GM18508 (cell line): Measurements from ENCODE around the gene VEZF1.

ENCODE experiments used
- ATAC-seq: cut with Tn5 transposase; IDR thresholded peaks from one replicate; pipeline ENCODE4 v1.9.1; 2021; ENCODE audit warnings: moderate number of reproducible peaks; ENCODE audit not compliant: insufficient read depth, unreplicated experiment

The VEZF1 gene

GRCh38 chr17:57935833-57936807, 51.9 kb downstream of the VEZF1 start:
- ATAC-seq, result no peak

- ATAC-seq, result no peak
These were observed 56.4 kb downstream of the VEZF1 start for GRCh38 chr17:57931488-57932137.

- ATAC-seq, result no peak
These were observed 57.8 kb downstream of the VEZF1 start for GRCh38 chr17:57930239-57930638.

GRCh38 chr17:57929386-57929785, 58.7 kb downstream of the VEZF1 start:
- no peak for ATAC-seq

- no peak for ATAC-seq
These were observed 59.1 kb downstream of the VEZF1 start for GRCh38 chr17:57928928-57929327.

GRCh38 chr17:57927048-57927723, 60.9 kb downstream of the VEZF1 start:
- no peak for ATAC-seq

- no peak for ATAC-seq
These were observed 61.4 kb downstream of the VEZF1 start for GRCh38 chr17:57926723-57927047.

- ATAC-seq, result no peak
These were observed 62.6 kb downstream of the VEZF1 start for GRCh38 chr17:57925361-57925990.

GRCh38 chr17:57924677-57925076, 63.4 kb downstream of the VEZF1 start:
- no peak for ATAC-seq
